PFSK-1 (cell line): ENCODE data around the gene ANXA3.

Experiments used
- POLR2AphosphoS5 ChIP-seq: IDR thresholded peaks from 2 replicates; pipeline ENCODE4 v1.6.1; 2012; ENCODE audit warnings: low read depth, mild to moderate bottlenecking, control low read depth, low read length, moderate library complexity
- TAF1 ChIP-seq: IDR thresholded peaks from 2 replicates; pipeline ENCODE4 v1.6.1; 2012; ENCODE audit warnings: low read length, control low read depth, borderline replicate concordance; ENCODE audit not compliant: insufficient read depth
- TF ChIP-seq, protein P1 (sequence below), 2 experiments: IDR thresholded peaks; 2 replicates each; pipeline versions ENCODE4 v1.6.1 to v1.8.0; 2011 to 2012; ENCODE audit warnings: low read depth in 2 of 2, low read length in 2 of 2, control low read depth in 1 of 2, inconsistent platforms in 1 of 2, mild to moderate bottlenecking in 1 of 2, moderate library complexity in 1 of 2; ENCODE audit not compliant: insufficient read depth in 1 of 2

GRCh38 chr4:78647272-78647671 is 95.7 kb downstream of the ANXA3 start:
- no peak for TF ChIP-seq POLR2AphosphoS5
- no peak for TF ChIP-seq TAF1
- TF ChIP-seq, protein P1, sequence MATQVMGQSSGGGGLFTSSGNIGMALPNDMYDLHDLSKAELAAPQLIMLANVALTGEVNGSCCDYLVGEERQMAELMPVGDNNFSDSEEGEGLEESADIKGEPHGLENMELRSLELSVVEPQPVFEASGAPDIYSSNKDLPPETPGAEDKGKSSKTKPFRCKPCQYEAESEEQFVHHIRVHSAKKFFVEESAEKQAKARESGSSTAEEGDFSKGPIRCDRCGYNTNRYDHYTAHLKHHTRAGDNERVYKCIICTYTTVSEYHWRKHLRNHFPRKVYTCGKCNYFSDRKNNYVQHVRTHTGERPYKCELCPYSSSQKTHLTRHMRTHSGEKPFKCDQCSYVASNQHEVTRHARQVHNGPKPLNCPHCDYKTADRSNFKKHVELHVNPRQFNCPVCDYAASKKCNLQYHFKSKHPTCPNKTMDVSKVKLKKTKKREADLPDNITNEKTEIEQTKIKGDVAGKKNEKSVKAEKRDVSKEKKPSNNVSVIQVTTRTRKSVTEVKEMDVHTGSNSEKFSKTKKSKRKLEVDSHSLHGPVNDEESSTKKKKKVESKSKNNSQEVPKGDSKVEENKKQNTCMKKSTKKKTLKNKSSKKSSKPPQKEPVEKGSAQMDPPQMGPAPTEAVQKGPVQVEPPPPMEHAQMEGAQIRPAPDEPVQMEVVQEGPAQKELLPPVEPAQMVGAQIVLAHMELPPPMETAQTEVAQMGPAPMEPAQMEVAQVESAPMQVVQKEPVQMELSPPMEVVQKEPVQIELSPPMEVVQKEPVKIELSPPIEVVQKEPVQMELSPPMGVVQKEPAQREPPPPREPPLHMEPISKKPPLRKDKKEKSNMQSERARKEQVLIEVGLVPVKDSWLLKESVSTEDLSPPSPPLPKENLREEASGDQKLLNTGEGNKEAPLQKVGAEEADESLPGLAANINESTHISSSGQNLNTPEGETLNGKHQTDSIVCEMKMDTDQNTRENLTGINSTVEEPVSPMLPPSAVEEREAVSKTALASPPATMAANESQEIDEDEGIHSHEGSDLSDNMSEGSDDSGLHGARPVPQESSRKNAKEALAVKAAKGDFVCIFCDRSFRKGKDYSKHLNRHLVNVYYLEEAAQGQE (IDR thresholded peaks at IDR 0.05; ENCODE audit: insufficient read depth in 1 of 2, low read depth in 2 of 2, low read length in 2 of 2): no peak
